ENCODE measurements around the gene DIRAS2.
"Not testable (repeated sequence)": the region's sequence is repeated elsewhere in the genome, so short reads cannot be mapped to it uniquely, and the experiment has no call there.

DIRAS2 gene

GRCh38 chr9:90658181-90658580, 15.6 kb upstream of the DIRAS2 start (continued):
- TF ChIP-seq, protein P1, sequence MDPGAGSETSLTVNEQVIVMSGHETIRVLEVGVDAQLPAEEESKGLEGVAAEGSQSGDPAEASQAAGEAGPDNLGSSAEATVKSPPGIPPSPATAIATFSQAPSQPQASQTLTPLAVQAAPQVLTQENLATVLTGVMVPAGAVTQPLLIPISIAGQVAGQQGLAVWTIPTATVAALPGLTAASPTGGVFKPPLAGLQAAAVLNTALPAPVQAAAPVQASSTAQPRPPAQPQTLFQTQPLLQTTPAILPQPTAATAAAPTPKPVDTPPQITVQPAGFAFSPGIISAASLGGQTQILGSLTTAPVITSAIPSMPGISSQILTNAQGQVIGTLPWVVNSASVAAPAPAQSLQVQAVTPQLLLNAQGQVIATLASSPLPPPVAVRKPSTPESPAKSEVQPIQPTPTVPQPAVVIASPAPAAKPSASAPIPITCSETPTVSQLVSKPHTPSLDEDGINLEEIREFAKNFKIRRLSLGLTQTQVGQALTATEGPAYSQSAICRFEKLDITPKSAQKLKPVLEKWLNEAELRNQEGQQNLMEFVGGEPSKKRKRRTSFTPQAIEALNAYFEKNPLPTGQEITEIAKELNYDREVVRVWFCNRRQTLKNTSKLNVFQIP (CRISPR knock-in tag; IDR thresholded peaks at IDR 0.05; ENCODE audit: borderline replicate concordance, low read depth), result no peak

DNA sequence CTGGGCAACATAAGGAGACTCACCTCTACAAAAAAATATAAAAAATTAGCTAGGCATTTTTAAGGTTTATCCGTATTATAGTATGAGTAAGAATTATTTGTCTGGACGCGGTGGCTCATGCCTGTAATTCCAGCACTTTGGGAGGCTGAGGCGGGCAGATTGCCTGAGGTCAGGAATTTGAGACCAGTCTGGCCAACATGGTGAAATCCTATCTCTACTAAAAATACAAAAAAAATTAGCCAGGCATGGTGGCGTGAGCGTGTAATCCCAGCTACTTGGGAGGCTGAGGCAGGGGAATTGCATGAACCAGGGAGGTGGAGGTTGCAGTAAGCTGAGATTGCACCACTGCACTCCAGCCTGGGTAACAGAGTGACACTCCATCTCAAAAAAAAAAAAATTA, 14.3 kb upstream of the DIRAS2 start:
- not testable (repeated sequence) for ATAC-seq

DNA sequence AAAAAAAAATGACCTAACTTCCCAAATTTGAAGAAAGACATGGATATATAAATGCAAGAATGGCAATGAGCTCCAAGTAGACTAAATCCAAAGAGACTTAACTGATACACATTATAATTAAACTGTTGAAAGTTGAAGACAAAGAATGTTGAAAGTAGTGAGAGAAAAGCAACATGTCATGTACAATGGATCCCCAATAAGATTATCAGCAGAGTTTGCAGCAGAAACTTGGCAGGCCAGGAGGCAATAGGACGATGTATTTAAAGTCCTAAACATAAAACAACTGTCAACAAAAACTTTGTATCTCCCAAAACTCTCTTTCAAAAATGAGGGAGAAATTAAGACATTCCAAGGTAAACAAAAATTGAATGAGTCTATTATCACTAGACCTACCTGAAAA, 8.6 kb upstream of the DIRAS2 start:
- no peak for ATAC-seq
- TF ChIP-seq CSDC2 (CRISPR knock-in tag; IDR thresholded peaks at IDR 0.05) (no peak), BACH2 (CRISPR knock-in tag; IDR thresholded peaks at IDR 0.05; ENCODE audit: borderline replicate concordance) (no peak), ZNF70 (CRISPR knock-in tag; IDR thresholded peaks at IDR 0.05) (no peak), GLIS3 (CRISPR knock-in tag; IDR thresholded peaks at IDR 0.05) (no peak), RARB (CRISPR knock-in tag; IDR thresholded peaks at IDR 0.05) (no peak), TCF4 (CRISPR knock-in tag; IDR thresholded peaks at IDR 0.05; ENCODE audit: borderline replicate concordance) (no peak), ESRRG (CRISPR knock-in tag; IDR thresholded peaks at IDR 0.05) (no peak), ZNF565 (CRISPR knock-in tag; conservative IDR thresholded peaks at IDR 0.05; ENCODE audit: low read depth) (no peak), ZNF8 (CRISPR knock-in tag; IDR thresholded peaks at IDR 0.05) (no peak), PATZ1 (CRISPR knock-in tag; IDR thresholded peaks at IDR 0.05; ENCODE audit: borderline replicate concordance) (no peak), OSR1 (CRISPR knock-in tag; IDR thresholded peaks at IDR 0.05) (no peak), TOX (CRISPR knock-in tag; IDR thresholded peaks at IDR 0.05; ENCODE audit: borderline replicate concordance) (no peak), SNAI2 (CRISPR knock-in tag; IDR thresholded peaks at IDR 0.05) (no peak), ISL1 (CRISPR knock-in tag; IDR thresholded peaks at IDR 0.05) (no peak), ZFP3 (CRISPR knock-in tag; IDR thresholded peaks at IDR 0.05) (no peak), ZFP30 (CRISPR knock-in tag; IDR thresholded peaks at IDR 0.05) (no peak)
- TF ChIP-seq, protein P2, sequence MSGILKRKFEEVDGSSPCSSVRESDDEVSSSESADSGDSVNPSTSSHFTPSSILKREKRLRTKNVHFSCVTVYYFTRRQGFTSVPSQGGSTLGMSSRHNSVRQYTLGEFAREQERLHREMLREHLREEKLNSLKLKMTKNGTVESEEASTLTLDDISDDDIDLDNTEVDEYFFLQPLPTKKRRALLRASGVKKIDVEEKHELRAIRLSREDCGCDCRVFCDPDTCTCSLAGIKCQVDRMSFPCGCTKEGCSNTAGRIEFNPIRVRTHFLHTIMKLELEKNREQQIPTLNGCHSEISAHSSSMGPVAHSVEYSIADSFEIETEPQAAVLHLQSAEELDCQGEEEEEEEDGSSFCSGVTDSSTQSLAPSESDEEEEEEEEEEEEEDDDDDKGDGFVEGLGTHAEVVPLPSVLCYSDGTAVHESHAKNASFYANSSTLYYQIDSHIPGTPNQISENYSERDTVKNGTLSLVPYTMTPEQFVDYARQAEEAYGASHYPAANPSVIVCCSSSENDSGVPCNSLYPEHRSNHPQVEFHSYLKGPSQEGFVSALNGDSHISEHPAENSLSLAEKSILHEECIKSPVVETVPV (CRISPR knock-in tag; IDR thresholded peaks at IDR 0.05), result no peak
- TF ChIP-seq, protein P3, sequence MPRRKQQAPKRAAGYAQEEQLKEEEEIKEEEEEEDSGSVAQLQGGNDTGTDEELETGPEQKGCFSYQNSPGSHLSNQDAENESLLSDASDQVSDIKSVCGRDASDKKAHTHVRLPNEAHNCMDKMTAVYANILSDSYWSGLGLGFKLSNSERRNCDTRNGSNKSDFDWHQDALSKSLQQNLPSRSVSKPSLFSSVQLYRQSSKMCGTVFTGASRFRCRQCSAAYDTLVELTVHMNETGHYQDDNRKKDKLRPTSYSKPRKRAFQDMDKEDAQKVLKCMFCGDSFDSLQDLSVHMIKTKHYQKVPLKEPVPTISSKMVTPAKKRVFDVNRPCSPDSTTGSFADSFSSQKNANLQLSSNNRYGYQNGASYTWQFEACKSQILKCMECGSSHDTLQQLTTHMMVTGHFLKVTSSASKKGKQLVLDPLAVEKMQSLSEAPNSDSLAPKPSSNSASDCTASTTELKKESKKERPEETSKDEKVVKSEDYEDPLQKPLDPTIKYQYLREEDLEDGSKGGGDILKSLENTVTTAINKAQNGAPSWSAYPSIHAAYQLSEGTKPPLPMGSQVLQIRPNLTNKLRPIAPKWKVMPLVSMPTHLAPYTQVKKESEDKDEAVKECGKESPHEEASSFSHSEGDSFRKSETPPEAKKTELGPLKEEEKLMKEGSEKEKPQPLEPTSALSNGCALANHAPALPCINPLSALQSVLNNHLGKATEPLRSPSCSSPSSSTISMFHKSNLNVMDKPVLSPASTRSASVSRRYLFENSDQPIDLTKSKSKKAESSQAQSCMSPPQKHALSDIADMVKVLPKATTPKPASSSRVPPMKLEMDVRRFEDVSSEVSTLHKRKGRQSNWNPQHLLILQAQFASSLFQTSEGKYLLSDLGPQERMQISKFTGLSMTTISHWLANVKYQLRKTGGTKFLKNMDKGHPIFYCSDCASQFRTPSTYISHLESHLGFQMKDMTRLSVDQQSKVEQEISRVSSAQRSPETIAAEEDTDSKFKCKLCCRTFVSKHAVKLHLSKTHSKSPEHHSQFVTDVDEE (CRISPR knock-in tag; IDR thresholded peaks at IDR 0.05), result no peak
- TF ChIP-seq, protein P1 (CRISPR knock-in tag; IDR thresholded peaks at IDR 0.05; ENCODE audit: borderline replicate concordance, low read depth), result no peak

DNA sequence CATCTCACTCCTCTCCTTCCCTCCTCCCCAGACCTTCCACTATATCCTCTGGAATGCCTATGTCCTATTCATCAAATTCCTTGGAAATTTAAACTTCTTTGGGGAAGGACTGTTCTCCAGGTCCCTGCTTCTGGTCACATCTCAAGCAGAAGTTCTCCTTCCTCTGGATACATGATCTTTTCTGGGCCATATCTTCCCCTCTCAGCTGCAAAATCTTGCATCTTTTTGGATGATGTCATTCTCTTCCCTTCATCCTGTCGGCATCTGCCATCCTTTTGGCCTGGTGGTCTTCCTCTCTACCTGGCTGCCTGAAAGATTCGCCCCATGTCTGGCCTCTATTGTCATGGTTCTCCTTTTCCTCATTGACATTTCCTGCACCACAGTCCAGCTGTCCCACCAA, 5.2 kb upstream of the DIRAS2 start:
- ATAC-seq, result no peak
- TF ChIP-seq BACH2 (CRISPR knock-in tag; IDR thresholded peaks at IDR 0.05; ENCODE audit: borderline replicate concordance) (no peak), ZFP30 (CRISPR knock-in tag; IDR thresholded peaks at IDR 0.05) (no peak), OSR1 (CRISPR knock-in tag; IDR thresholded peaks at IDR 0.05) (no peak), SNAI2 (CRISPR knock-in tag; IDR thresholded peaks at IDR 0.05) (no peak), ZNF565 (CRISPR knock-in tag; conservative IDR thresholded peaks at IDR 0.05; ENCODE audit: low read depth) (no peak), ISL1 (CRISPR knock-in tag; IDR thresholded peaks at IDR 0.05) (no peak), ZC3H10 (CRISPR knock-in tag; IDR thresholded peaks at IDR 0.05) (no peak), ESRRG (CRISPR knock-in tag; IDR thresholded peaks at IDR 0.05) (no peak), GLIS3 (CRISPR knock-in tag; IDR thresholded peaks at IDR 0.05) (no peak), PATZ1 (CRISPR knock-in tag; IDR thresholded peaks at IDR 0.05; ENCODE audit: borderline replicate concordance) (no peak), CSDC2 (CRISPR knock-in tag; IDR thresholded peaks at IDR 0.05) (no peak), ZFP3 (CRISPR knock-in tag; IDR thresholded peaks at IDR 0.05) (no peak)
- TF ChIP-seq, protein P3 (CRISPR knock-in tag; IDR thresholded peaks at IDR 0.05), result no peak
